GM12873 (cell line): Measurements from ENCODE around the gene CPNE9.

Experiments used
- CTCF ChIP-seq: IDR thresholded peaks from 2 replicates; pipeline ENCODE4 v1.5.1; 2012; ENCODE audit warnings: low read depth, mild to moderate bottlenecking, moderate library complexity, low read length, control low read depth; ENCODE audit not compliant: insufficient read depth; ENCODE audit errors: missing control alignments

The CPNE9 gene

GRCh38 chr3:9749296-9749644 is 45.6 kb downstream of the CPNE9 start:
- no peak for TF ChIP-seq CTCF

DNA sequence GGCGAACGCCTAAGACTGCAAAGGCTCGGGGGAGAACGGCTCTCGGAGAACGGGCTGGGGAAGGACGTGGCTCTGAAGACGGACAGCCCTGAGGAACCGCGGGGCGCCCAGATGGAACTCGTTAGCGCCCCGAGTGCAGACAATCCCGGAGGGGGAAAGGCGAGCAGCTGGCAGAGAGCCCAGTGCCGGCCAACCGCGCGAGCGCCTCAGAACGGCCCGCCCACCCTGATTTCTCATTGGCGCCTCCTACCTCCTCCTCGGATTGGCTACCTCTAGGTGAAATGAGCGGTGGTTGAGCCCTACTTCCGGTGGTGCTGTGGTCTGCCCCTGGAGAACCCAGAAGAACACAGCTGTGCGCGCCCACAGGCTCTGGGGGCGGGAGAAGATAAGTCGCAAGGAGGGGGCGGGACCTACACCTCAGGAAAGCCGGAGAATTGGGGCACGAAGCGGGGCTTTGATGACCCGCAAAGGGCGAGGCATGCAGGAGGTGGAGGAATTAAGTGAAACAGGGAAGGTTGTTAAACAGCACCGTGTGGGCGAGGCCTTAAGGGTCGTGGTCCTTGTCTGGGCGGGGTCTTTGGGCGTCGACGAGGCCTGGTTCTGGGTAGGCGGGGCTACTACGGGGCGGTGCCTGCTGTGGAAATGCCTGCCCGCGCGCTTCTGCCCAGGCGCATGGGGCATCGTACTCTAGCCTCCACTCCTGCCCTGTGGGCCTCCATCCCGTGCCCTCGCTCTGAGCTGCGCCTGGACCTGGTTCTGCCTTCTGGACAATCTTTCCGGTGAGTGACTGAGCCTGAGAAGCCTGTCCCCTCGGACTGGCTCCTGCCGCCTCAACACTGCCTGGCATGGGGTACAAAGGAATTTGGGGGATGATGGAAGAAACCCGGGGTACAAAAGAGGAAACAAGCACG is 46.3 kb downstream of the CPNE9 start, which contains the start of gene OGG1:
Gene OGG1, plus strand, starts transcription at position 308 of the 911 bp plus-strand sequence. Its CDS starts 335 bp downstream, at position 643.
- TF ChIP-seq CTCF: no peak

- no peak for TF ChIP-seq CTCF
Observed at GRCh38 chr3:9750556-9751411, 47.2 kb downstream of the CPNE9 start.

GRCh38 chr3:9754678-9755077 is 51.0 kb downstream of the CPNE9 start:
- no peak for TF ChIP-seq CTCF

- TF ChIP-seq CTCF: no peak
Observed at GRCh38 chr3:9757427-9757826, 53.8 kb downstream of the CPNE9 start.

GRCh38 chr3:9760779-9761505 is 57.3 kb downstream of the CPNE9 start:
- TF ChIP-seq CTCF: no peak
